H1 (cell line): Measurements from ENCODE around the gene EPM2A.

Experiments
- RFX5 ChIP-seq: IDR thresholded peaks from 2 replicates; pipeline ENCODE4 v1.6.1; 2011; ENCODE audit warnings: low read depth, low read length, improper control_type of control experiment, borderline replicate concordance
- TBP ChIP-seq: IDR thresholded peaks from 2 replicates; pipeline ENCODE4 v1.6.1; 2011; ENCODE audit warnings: low read depth, low read length, improper control_type of control experiment
- ZNF274 ChIP-seq: IDR thresholded peaks from 2 replicates; pipeline ENCODE4 v1.7.0; 2012; ENCODE audit warnings: low read length, borderline replicate concordance; ENCODE audit errors: extremely low read depth

GRCh38 chr6:145723646-145724045 lies 11.7 kb downstream of the EPM2A start:
- no peak for TF ChIP-seq RFX5
- TF ChIP-seq ZNF274, result no peak
- no peak for TF ChIP-seq TBP
